Measurements from ENCODE around the gene ABCC10.
"Not testable (repeated sequence)": the region's sequence is repeated elsewhere in the genome, so short reads cannot be mapped to it uniquely, and the experiment has no call there.

The ABCC10 gene

DNA sequence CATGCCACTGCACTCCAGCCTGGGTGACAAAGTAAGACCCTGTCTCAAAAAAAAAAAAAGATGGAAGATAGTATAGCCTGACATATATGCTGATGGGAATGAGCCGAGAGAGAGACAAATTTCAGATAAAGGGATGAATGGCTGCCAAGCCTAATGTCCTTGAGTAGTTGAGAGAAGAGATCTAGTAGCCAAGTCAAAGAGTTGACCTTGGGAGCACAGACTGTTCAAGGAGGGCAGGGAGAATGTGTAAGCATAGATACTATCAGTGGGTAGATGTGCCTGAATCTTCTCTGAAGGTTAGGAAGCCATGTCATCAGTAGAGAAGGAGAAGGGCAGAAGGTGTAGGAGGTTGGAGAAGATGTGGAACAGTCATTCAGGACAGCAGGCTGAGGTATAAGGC lies 20.0 kb upstream of the ABCC10 start:
- FAIRE-seq, result no peak

DNA sequence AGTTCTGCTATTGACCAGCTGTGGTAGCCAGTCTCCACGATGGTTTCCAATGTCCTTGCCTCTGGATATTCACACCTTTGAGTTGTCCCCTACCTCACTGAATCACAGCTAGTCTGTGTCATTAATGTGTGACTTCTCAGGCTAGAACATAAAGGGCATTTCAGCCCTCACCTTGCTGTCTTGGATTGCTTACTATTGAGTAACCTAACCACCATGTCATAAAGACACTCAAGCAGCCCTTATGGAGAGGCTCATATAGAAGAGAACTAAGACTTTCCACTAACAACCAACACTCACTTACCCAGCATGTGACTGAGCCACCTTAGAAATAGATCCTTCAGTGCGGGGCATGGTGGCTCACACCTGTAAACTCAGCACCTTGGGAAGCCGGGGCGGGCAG lies 19.1 kb upstream of the ABCC10 start:
- FAIRE-seq (no peak), DNase-seq (ENCODE audit: low spot score) (no peak)

More for the DNA sequence above, 20.0 kb upstream of the ABCC10 start:
- no peak for DNase-seq (ENCODE audit: low spot score)

DNA sequence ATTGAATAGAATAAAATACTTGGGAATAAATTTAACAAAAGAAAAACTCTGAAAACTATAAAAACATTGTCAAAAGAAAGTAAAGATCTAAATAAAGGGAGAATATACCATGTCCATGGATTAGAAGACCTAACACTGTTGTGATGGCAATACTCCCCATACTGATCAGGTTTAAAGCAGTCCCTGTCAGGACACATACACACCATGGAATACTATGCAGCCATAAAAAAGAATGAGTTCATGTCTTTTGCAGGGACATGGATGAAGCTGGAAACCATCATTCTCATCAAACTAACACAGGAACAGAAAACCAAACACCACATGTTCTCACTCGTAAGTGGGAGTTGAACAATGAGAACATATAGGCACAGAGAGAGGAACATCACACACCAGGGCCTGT lies 16.6 kb upstream of the ABCC10 start:
- not testable (repeated sequence) for FAIRE-seq; DNase-seq (ENCODE audit: low spot score)

DNA sequence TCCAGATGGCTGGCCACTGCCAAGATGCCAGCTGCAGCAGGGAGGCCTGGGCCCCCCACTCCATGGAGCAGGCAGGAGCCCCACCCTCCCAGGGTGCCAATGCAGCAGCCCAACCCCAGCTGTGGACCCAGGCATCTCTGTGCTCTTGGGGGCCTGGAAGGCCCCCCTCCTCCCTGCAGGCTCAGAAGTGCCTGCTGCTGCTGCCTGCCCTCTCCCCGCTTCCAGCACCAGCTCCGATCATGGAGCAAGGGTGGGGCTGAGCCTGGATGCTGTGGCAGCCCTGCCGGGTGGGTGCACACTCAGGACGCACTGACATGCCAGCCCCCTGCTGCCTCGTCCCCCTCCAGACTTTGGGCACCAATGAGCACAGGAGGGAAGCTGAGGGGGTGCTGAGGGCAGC lies 14.8 kb upstream of the ABCC10 start:
- DNase-seq (ENCODE audit: low spot score) (no peak), FAIRE-seq (no peak)

DNA sequence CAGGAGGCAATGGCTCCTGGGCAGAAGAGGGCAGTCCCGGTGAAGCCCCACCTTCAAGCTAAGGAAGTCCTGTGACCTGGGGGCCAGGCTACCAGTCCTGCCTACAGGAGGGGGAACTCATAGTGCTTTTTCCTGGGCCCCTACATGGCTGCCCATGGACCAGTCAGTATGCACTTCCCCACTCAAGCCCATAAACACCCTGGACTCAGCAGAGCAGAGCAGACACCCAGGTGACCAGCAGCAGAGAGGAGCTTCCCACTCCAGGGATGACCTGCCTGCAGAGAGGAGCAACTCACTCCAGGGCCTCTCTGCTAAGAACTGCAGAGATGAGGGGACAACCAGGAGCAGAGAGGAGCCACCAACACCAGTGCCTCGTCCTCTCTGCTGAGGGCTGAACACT lies 14.3 kb upstream of the ABCC10 start:
- no peak for DNase-seq (ENCODE audit: low spot score)
- FAIRE-seq, result no peak

- not testable (repeated sequence) for DNase-seq (ENCODE audit: low spot score); FAIRE-seq
These were observed 12.1 kb upstream of the ABCC10 start for GRCh38 chr6:43415275-43415674.

GRCh38 chr6:43416935-43417334 lies 10.4 kb upstream of the ABCC10 start:
- FAIRE-seq (no peak), DNase-seq (ENCODE audit: low spot score) (no peak)

DNA sequence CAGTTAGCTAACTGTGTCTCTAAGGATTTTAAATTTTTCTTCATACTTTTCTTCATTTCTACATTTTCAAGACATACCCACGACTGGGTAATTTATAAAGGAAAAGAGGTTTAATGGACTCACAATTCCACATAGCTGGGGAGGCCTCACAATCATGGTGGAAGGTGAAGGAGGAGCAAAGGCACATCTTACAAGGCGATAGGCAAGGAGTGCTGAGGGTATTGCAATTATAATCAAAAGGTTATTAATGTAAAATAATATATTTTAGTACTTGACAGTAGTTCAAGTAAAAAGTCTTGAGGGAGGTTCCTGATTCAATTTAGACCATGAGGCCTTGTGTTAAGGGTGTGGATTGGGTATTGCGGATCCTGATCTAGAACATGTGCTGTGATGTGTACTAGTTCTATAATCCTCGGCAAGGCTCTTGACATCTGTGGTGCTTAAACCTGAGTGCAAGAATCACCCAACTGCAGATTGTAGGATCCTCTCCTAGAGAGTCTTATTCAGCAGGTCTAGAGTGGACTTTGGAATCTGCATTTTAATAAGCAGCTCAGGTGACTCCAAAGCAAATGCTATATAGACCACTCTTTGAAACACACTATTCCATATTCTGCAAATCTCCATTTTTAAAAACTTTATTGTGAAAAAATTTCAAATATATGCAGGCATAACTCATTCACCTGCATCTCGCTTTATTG lies 7.2 kb upstream of the ABCC10 start:
- FAIRE-seq (no peak), DNase-seq (ENCODE audit: low spot score) (no peak)

DNA sequence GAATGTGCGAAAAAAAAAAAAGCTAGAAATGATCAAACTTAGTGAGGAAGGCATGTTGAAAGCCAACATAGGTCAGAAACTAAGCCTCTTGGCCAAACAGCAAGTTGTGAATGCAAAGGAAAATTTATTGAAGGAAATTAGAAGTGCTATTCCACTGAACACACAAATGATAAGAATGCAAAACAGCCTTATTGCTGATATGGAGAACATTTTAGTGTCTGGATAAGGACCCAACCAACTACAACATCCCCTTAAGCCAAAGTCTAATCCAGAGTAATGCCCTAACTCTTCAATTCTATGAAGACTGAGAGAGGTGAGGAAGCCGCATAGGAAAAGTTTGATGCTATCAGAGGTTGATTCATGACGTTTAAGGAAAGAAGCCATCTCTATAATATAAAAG lies 5.5 kb upstream of the ABCC10 start:
- FAIRE-seq (no peak), DNase-seq (ENCODE audit: low spot score) (no peak)

- DNase-seq (ENCODE audit: low spot score), result not testable (repeated sequence)
These were observed 2.3 kb upstream of the ABCC10 start for GRCh38 chr6:43425083-43425482.

DNA sequence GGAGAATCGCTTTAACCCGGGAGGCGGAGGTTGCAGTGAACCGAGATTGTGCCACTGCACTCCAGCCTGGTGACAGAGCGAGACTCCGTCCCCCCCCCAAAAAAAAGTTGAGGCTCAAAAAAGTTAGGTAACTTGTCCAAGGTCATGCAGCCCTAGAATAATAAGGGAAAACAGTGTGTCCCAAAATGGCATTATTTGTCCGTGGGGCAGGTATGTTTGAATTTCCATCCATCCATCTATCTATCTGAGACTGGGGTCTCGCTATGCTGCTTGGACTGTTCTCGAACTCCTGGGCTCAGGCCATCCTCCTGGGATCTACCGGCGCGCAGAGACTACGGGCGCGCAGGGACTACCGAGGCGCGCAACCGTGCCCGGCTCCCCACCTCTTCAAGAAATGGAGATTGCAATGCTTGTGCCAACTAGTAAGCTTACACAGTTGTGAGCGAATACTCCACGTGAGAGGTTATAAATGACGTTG lies 374 bp upstream of the ABCC10 start:
- DNase-seq (ENCODE audit: low spot score) (no peak), FAIRE-seq (no peak)

More at GRCh38 chr6:43425083-43425482, 2.3 kb upstream of the ABCC10 start:
- FAIRE-seq, result not testable (repeated sequence)

GRCh38 chr6:43428112-43428570 lies 800 bp downstream of the ABCC10 start:
- DNase-seq (ENCODE audit: low spot score) (no peak), FAIRE-seq (no peak)

GRCh38 chr6:43428874-43429273 lies 1.5 kb downstream of the ABCC10 start:
- DNase-seq (ENCODE audit: low spot score), result no peak
- no peak for FAIRE-seq

DNA sequence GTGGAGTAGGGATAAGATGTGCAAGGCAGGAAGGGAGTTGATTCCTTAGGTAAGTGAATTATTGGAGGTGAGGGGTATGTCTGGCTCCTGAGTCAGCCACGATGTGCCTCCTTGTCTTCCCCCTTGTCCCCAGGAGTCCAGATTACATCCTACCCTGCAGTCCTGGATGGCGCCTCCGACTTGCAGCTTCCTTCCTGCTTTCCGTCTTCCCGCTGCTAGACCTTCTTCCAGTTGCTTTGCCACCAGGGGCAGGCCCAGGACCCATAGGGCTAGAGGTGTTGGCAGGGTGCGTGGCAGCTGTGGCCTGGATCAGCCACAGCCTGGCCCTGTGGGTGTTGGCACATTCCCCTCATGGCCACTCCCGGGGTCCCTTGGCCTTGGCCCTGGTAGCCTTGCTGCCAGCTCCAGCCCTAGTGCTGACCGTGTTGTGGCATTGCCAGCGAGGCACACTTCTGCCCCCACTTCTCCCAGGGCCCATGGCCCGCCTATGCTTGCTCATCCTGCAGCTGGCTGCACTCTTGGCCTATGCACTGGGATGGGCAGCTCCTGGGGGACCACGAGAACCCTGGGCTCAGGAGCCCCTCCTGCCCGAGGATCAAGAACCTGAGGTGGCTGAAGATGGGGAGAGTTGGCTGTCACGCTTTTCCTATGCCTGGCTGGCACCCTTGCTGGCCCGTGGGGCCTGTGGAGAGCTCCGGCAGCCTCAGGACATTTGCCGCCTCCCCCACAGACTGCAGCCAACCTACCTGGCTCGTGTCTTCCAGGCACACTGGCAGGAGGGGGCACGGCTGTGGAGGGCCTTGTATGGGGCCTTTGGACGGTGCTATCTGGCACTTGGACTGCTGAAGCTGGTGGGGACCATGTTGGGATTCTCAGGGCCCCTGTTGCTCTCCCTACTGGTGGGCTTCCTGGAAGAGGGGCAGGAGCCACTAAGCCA lies 4.9 kb downstream of the ABCC10 start:
- DNase-seq (ENCODE audit: low spot score) (no peak), FAIRE-seq (no peak)

DNA sequence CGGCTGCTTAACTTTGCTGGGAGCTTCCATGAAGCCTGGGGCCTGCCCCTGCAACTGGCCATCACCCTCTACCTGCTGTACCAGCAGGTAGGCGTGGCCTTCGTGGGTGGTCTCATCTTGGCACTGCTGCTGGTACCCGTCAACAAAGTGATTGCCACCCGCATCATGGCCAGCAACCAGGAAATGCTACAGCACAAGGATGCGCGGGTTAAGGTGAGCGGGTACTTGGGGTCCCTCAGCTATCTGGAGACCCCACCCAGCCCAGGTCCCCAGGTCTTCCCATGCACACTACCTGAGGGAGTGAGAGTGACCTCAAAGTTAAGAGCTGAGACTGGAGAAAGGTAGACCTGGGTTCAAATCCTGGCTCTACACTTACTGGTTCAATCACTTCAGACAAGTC lies 5.8 kb downstream of the ABCC10 start:
- FAIRE-seq, result no peak
- DNase-seq (ENCODE audit: low spot score), result no peak

DNA sequence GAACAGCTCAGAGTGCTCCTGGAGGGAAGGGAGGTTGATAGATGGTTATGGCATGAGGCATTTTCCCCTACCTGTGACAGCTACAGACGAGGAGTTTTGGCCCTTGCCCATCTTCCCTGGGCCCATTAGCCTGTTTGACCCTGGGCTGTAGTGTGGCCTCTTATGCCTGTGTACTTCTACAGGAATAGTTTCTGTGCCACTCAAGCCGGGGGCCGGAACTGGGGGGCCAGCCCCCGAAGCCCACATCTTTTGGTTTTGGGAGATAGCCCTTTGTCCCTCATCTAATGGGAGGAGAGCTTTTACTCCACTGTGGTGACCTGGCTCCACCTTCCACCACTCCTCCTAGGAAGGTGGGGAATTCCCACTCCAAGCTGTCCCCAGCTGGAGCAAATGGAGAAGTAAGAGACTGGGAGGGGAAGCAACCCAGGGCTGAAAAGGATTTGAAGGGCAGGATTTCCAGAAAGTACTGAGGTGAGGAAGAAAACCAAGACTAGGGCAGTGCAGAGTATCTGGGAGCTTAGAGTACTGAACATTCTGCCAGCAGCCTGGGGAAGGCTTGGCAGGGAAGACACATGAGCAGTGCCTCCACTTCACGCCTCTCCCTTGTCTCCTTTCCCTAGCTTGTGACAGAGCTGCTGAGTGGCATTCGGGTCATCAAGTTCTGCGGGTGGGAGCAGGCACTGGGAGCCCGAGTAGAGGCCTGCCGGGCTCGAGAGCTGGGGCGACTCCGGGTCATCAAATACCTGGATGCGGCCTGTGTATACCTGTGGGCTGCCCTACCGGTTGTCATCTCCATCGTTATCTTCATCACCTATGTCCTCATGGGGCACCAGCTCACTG lies 6.9 kb downstream of the ABCC10 start:
- no peak for FAIRE-seq

GRCh38 chr6:43434943-43435342 lies 7.6 kb downstream of the ABCC10 start:
- DNase-seq (ENCODE audit: low spot score) (no peak), FAIRE-seq (no peak)

More for the DNA sequence above, 6.9 kb downstream of the ABCC10 start:
- DNase-seq (ENCODE audit: low spot score), result no peak

- DNase-seq (ENCODE audit: low spot score) (no peak), FAIRE-seq (no peak)
These were observed 8.5 kb downstream of the ABCC10 start for GRCh38 chr6:43435682-43436437.

DNA sequence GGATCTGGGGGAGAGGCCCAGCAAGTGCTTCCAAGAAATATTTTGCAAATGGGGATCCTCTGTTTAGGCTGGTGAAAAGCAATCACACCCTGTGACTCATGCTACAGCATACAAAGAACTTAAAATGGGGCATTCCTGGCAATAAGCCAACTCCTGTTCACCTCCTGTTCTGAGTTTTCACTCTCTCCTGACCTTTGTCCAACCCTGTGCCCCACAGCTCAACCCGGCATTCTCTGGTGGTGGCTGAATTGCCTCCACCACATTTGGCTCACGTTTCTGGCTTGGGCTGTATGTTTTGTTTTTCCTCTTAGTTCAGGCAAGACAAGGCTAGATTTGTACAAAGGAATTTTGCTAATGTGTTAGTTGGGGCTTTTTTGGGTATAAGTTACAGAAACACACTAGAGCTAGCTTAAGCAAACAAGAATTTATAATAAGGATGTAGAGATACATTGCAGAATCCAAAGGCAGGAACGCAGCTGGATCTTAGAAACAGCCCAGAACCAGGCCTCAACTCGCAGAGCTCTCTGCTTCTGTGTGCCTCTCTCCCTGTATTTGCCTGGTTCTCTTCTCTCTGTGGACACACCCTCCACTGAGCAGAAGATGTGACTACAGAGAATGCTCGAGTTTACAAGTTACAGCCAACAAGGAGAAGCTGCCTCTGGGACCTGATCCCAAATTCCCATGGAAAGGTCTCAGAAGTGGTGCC lies 9.4 kb downstream of the ABCC10 start:
- no peak for FAIRE-seq

GRCh38 chr6:43437700-43438099 lies 10.4 kb downstream of the ABCC10 start:
- DNase-seq (ENCODE audit: low spot score) (no peak), FAIRE-seq (no peak)

More for the DNA sequence above, 9.4 kb downstream of the ABCC10 start:
- DNase-seq (ENCODE audit: low spot score), result peak; percentile 56
